ENCODE data around the gene DRC1.

DRC1 gene

GRCh38 chr2:26380281-26380680 is 21.4 kb upstream of the DRC1 start:
- TF ChIP-seq, protein P1, sequence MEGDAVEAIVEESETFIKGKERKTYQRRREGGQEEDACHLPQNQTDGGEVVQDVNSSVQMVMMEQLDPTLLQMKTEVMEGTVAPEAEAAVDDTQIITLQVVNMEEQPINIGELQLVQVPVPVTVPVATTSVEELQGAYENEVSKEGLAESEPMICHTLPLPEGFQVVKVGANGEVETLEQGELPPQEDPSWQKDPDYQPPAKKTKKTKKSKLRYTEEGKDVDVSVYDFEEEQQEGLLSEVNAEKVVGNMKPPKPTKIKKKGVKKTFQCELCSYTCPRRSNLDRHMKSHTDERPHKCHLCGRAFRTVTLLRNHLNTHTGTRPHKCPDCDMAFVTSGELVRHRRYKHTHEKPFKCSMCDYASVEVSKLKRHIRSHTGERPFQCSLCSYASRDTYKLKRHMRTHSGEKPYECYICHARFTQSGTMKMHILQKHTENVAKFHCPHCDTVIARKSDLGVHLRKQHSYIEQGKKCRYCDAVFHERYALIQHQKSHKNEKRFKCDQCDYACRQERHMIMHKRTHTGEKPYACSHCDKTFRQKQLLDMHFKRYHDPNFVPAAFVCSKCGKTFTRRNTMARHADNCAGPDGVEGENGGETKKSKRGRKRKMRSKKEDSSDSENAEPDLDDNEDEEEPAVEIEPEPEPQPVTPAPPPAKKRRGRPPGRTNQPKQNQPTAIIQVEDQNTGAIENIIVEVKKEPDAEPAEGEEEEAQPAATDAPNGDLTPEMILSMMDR (IDR thresholded peaks at IDR 0.05; ENCODE audit: low read depth, low read length, missing control alignments), result no peak
- no peak for DNase-seq (ENCODE audit: extremely low read depth, low read depth)
- H3K4me3 ChIP-seq (replicated peaks; ENCODE audit: low read depth, low read length), result no peak overlapping the region

GRCh38 chr2:26382564-26382963 is 19.2 kb upstream of the DRC1 start:
- TF ChIP-seq, protein P1 (IDR thresholded peaks at IDR 0.05; ENCODE audit: low read depth, low read length, missing control alignments), result no peak
- DNase-seq (ENCODE audit: extremely low read depth, low read depth), result no peak
- no peak overlapping the region for H3K4me3 ChIP-seq (replicated peaks; ENCODE audit: low read depth, low read length)

DNA sequence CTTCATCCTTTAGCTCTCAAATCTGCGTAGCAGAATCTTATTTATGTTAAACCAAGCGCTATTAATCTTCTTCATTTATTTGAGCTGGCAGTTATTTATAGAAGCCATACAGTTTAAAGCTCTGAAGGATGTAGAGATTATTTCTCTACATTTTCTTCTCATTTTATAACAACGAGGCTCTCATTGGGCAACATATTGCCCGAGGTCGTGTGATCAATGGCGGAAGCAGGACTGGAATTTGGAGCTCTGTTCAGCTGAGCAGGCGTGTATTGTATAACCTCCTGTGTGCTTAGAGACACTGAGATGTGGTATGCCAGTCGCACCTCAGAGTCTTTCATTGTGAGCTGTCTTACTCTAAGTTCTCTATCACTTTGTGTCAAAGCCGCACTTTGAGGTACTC is 17.5 kb upstream of the DRC1 start:
- no peak overlapping the region for H3K4me3 ChIP-seq (replicated peaks; ENCODE audit: low read depth, low read length)
- no peak for DNase-seq (ENCODE audit: extremely low read depth, low read depth)
- TF ChIP-seq, protein P1 (IDR thresholded peaks at IDR 0.05; ENCODE audit: low read depth, low read length, missing control alignments), result no peak

DNA sequence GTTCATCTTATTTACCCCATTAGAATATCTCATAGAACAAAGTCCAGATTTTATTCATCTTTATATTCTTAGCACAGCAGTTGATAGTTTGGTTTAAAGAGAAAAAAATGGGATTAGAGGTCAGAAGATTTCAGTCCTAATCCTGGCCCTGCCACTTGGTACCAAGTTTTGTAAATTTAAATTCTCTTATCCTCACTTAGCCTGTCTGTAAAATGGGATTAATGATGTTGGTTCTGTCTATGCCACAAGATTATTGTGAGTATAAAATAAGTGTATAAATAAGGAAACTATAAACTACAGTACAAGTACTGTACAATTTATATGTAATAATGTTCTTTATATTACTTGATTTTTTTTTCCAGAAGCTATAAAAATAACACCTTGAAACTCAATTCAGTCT is 17.1 kb upstream of the DRC1 start:
- TF ChIP-seq, protein P1 (IDR thresholded peaks at IDR 0.05; ENCODE audit: low read depth, low read length, missing control alignments), result no peak
- H3K4me3 ChIP-seq (replicated peaks; ENCODE audit: low read depth, low read length), result no peak overlapping the region
- DNase-seq (ENCODE audit: extremely low read depth, low read depth), result no peak

- H3K4me3 ChIP-seq (replicated peaks; ENCODE audit: low read depth, low read length), result no peak overlapping the region
- DNase-seq (ENCODE audit: extremely low read depth, low read depth), result no peak
- TF ChIP-seq, protein P1 (IDR thresholded peaks at IDR 0.05; ENCODE audit: low read depth, low read length, missing control alignments), result no peak
Measured at GRCh38 chr2:26387189-26387588, 14.5 kb upstream of the DRC1 start.

GRCh38 chr2:26394694-26395093 is 7.0 kb upstream of the DRC1 start:
- no peak overlapping the region for H3K4me3 ChIP-seq (replicated peaks; ENCODE audit: low read depth, low read length)
- TF ChIP-seq, protein P1 (IDR thresholded peaks at IDR 0.05; ENCODE audit: low read depth, low read length, missing control alignments), result no peak
- DNase-seq (ENCODE audit: extremely low read depth, low read depth), result no peak

GRCh38 chr2:26395394-26395793 is 6.3 kb upstream of the DRC1 start:
- TF ChIP-seq, protein P1 (IDR thresholded peaks at IDR 0.05; ENCODE audit: low read depth, low read length, missing control alignments), result no peak
- H3K4me3 ChIP-seq (replicated peaks; ENCODE audit: low read depth, low read length), result no peak overlapping the region
- no peak for DNase-seq (ENCODE audit: extremely low read depth, low read depth)

Data from HFF-Myc (cell line).